HepG2 (cell line): Measurements from ENCODE around the gene BMP6. TPM values are rescaled to one million over a fixed set of nuclear protein-coding genes. Genes with fewer than 3 reads are reported as not detected.

Source experiments
- FOSL1 ChIP-seq: sonication (generic); formaldehyde crosslinking; IDR thresholded peaks from 2 replicates; pipeline ENCODE4 v1.9.0; 2021; ENCODE audit warnings: missing genetic modification reagents, borderline replicate concordance
- FOXM1 ChIP-seq: sonication (generic); formaldehyde crosslinking; IDR thresholded peaks from 2 replicates; pipeline ENCODE4 v1.5.0; 2020; ENCODE audit warnings: missing genetic modification reagents
- GTF2F1 ChIP-seq: fragments of 150-350 bp; IDR thresholded peaks from 2 replicates; pipeline ENCODE4 v1.6.1; 2014; ENCODE audit warnings: low read length
- JUN ChIP-seq: sonication (generic); formaldehyde crosslinking; IDR thresholded peaks from 2 replicates; pipeline ENCODE4 v1.4.0; 2020; ENCODE audit warnings: mild to moderate bottlenecking, missing genetic modification reagents
- JUND ChIP-seq: sonication (generic); formaldehyde crosslinking; IDR thresholded peaks from 2 replicates; pipeline ENCODE4 v1.8.0; 2022; ENCODE audit warnings: mild to moderate bottlenecking, missing genetic modification reagents
- KDM6A ChIP-seq: IDR thresholded peaks from 2 replicates; pipeline ENCODE4 v1.6.1; 2016; ENCODE audit warnings: low read depth
- KLF15 ChIP-seq: sonication (generic); formaldehyde crosslinking; IDR thresholded peaks from 2 replicates; pipeline ENCODE4 v1.8.1; 2023; ENCODE audit warnings: borderline replicate concordance, mild to moderate bottlenecking, inconsistent platforms, missing genetic modification reagents, mixed read lengths
- KMT2A ChIP-seq: sonication (generic); formaldehyde crosslinking; IDR thresholded peaks from 2 replicates; pipeline ENCODE4 v1.4.0; 2020; ENCODE audit warnings: missing genetic modification reagents
- MIER2 ChIP-seq: IDR thresholded peaks from 2 replicates; pipeline ENCODE4 v1.6.1; 2016; ENCODE audit warnings: missing biosample characterization, missing genetic modification reagents
- NCOA2 ChIP-seq: sonication (generic); formaldehyde crosslinking; IDR thresholded peaks from 2 replicates; pipeline ENCODE4 v1.8.0; 2022; ENCODE audit warnings: inconsistent platforms
- NR3C1 ChIP-seq: sonication (generic); formaldehyde crosslinking; IDR thresholded peaks from 2 replicates; pipeline ENCODE4 v1.4.0; 2020; ENCODE audit warnings: missing genetic modification reagents
- NRL ChIP-seq: sonication (generic); formaldehyde crosslinking; IDR thresholded peaks from 2 replicates; pipeline ENCODE4 v1.5.0; 2020; ENCODE audit warnings: missing genetic modification reagents, mild to moderate bottlenecking, moderate library complexity, borderline replicate concordance
- PRMT3 ChIP-seq: sonication (generic); formaldehyde crosslinking; IDR thresholded peaks from 2 replicates; pipeline ENCODE4 v1.8.1; 2022; ENCODE audit warnings: low read depth, mild to moderate bottlenecking, moderate library complexity, missing genetic modification reagents, borderline replicate concordance
- RFX3 ChIP-seq: IDR thresholded peaks from 2 replicates; pipeline ENCODE4 v1.6.1; 2016; ENCODE audit warnings: missing biosample characterization, missing genetic modification reagents
- RFXANK ChIP-seq: IDR thresholded peaks from 2 replicates; pipeline ENCODE4 v1.6.1; 2016
- SCMH1 ChIP-seq: sonication (generic); formaldehyde crosslinking; IDR thresholded peaks from 2 replicates; pipeline ENCODE4 v1.9.0; 2021; ENCODE audit warnings: missing genetic modification reagents, mild to moderate bottlenecking, borderline replicate concordance
- SNRNP70 ChIP-seq: fragments of 200-400 bp; formaldehyde crosslinking; IDR thresholded peaks from 2 replicates; pipeline ENCODE4 v1.6.1; 2017; ENCODE audit warnings: mild to moderate bottlenecking, low read depth, low read length, moderate library complexity
- SP1 ChIP-seq, 2 experiments: fragments of 450-650 bp in 1 of 2; sonication (generic) in 1 of 2; formaldehyde crosslinking in 1 of 2; IDR thresholded peaks; 2 replicates each; pipeline versions ENCODE4 v1.4.0 to v1.6.1; 2016 to 2020; ENCODE audit warnings: missing genetic modification reagents in 1 of 2
- ZBTB42 ChIP-seq: sonication (generic); formaldehyde crosslinking; IDR thresholded peaks from 2 replicates; pipeline ENCODE4 v1.5.0; 2020; ENCODE audit warnings: mild to moderate bottlenecking, missing genetic modification reagents
- ZNF263 ChIP-seq: sonication (generic); formaldehyde crosslinking; IDR thresholded peaks from 2 replicates; pipeline ENCODE4 v1.4.0; 2020; ENCODE audit warnings: missing genetic modification reagents
- ZNF335 ChIP-seq: sonication (generic); formaldehyde crosslinking; IDR thresholded peaks from 2 replicates; pipeline ENCODE4 v1.4.0; 2020; ENCODE audit warnings: missing genetic modification reagents
- ZNF543 ChIP-seq: sonication (generic); formaldehyde crosslinking; IDR thresholded peaks from 2 replicates; pipeline ENCODE4 v1.4.0; 2020; ENCODE audit warnings: mild to moderate bottlenecking, missing genetic modification reagents
- ZNF678 ChIP-seq: sonication (generic); formaldehyde crosslinking; IDR thresholded peaks from 2 replicates; pipeline ENCODE4 v1.4.0; 2020; ENCODE audit warnings: mild to moderate bottlenecking, missing genetic modification reagents
- polyA plus RNA-seq, 8 experiments: library from polyadenylated mRNA; depleted of rRNA in 3 of 8; stranded (reverse) in 7 of 8; unstranded in 1 of 8; fragments of >200 nt; fragmentation: Illumina TruSeq in 4 of 8; extraction: Trizol in 4 of 8; gene quantifications; 2 replicates each; pipeline versions ENCODE4 v1.2.1 to v1.2.3, GENCODE V29; 2011 to 2016; ENCODE audit warnings: low read depth in 4 of 8, missing spikeins in 1 of 8, mixed read lengths in 1 of 8; ENCODE audit not compliant: insufficient read depth in 1 of 8
- total RNA-seq, 5 experiments: library from RNA; depleted of rRNA; stranded (reverse); fragments of >200 nt; fragmentation: Illumina TruSeq; extraction: Trizol; gene quantifications; 2 replicates each; pipeline ENCODE4 v1.2.3, GENCODE V29; 2016; ENCODE audit warnings: low read depth in 1 of 5
- TF ChIP-seq, protein P1 (sequence below): sonication (generic); formaldehyde crosslinking; IDR thresholded peaks from 2 replicates; pipeline ENCODE4 v1.8.0; 2022; ENCODE audit warnings: mild to moderate bottlenecking, missing genetic modification reagents, moderate library complexity
- TF ChIP-seq, protein P2 (sequence below): sonication (generic); formaldehyde crosslinking; IDR thresholded peaks from 2 replicates; pipeline ENCODE4 v1.4.0; 2020; ENCODE audit warnings: low read depth, missing genetic modification reagents
- TF ChIP-seq, protein P3 (sequence below): IDR thresholded peaks from 2 replicates; pipeline ENCODE4 v1.6.1; 2016; ENCODE audit warnings: missing compliant biosample characterization, missing genetic modification reagents, borderline replicate concordance
- TF ChIP-seq, protein P4 (sequence below): sonication (generic); formaldehyde crosslinking; IDR thresholded peaks from 2 replicates; pipeline ENCODE4 v1.4.0; 2020; ENCODE audit warnings: missing genetic modification reagents

The BMP6 gene
- total and polyA plus RNA-seq, 2 of the 13 experiments (the other 11 are each of a cell fraction or from before 2014, with no cell fraction given) = 0.09 to 0.18 TPM

DNA sequence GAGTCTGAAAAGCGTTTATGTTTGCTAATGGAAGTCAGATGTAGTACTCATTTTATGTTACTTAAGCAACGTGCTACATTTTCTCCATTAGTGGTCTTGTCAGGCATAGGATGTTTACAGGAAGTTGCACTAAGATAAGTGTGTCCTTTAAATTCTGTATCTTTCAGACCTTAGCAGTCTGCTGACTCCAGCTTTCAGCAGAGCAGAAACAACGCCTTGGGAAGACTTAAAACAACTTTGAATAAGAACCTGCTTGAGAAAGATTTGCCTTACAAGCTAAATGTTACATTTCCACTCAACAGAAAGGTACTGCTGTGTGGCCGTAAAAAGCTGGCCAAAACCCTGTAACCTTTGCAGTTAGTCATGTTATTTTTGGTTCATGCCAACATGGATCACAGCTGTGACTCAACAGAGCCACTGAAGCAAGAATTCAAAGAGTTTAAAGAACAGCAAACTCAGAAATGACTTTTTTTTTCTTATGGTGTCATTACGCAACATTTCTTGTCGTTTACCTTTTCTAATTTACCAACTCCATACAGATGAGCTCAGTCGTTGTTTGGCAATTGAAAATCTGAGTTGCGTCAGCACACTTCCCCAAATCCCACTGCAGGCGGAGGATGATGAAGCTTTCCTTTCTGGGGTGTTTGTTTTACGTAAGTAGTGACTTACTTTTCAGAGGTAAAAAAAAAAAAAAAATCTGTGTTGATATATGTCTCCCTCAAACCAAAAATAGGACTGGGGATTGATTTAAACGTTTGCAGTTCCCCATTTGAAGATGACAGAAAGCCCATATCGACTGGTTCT lies 27.9 kb upstream of the BMP6 start (continued):
- TF ChIP-seq, protein P1, sequence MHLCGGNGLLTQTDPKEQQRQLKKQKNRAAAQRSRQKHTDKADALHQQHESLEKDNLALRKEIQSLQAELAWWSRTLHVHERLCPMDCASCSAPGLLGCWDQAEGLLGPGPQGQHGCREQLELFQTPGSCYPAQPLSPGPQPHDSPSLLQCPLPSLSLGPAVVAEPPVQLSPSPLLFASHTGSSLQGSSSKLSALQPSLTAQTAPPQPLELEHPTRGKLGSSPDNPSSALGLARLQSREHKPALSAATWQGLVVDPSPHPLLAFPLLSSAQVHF = no peak
- TF ChIP-seq ZNF543 (CRISPR knock-in tag) (no peak), ZNF335 (CRISPR knock-in tag) (0 out of 2 replicates have a peak, but pooled peaks have one; percentile 27), RFX3 (no peak), NCOA2 (CRISPR knock-in tag) (peak; percentile 73; the same call in 1 of the 2 replicates), JUN (CRISPR knock-in tag) (no peak), KDM6A (CRISPR knock-in tag) (no peak), SP1 (IDR thresholded peaks at IDR 0.05) (no peak), SP1 (CRISPR knock-in tag; IDR thresholded peaks at IDR 0.05) (no peak), RFXANK (CRISPR knock-in tag) (no peak), FOSL1 (CRISPR knock-in tag) (no peak), KMT2A (CRISPR knock-in tag) (no peak), ZNF263 (CRISPR knock-in tag) (no peak), SCMH1 (no peak), PRMT3 (CRISPR knock-in tag) (no peak), MIER2 (CRISPR knock-in tag) (no peak), GTF2F1 (no peak), ZBTB42 (CRISPR knock-in tag) (no peak), NRL (no peak), FOXM1 (CRISPR knock-in tag) (no peak), KLF15 (CRISPR knock-in tag) (no peak), SNRNP70 (no peak), ZNF678 (CRISPR knock-in tag) (no peak), JUND (CRISPR knock-in tag) (0 out of 2 replicates have a peak, but pooled peaks have one; percentile 20), NR3C1 (CRISPR knock-in tag) (no peak)
- TF ChIP-seq, protein P2, sequence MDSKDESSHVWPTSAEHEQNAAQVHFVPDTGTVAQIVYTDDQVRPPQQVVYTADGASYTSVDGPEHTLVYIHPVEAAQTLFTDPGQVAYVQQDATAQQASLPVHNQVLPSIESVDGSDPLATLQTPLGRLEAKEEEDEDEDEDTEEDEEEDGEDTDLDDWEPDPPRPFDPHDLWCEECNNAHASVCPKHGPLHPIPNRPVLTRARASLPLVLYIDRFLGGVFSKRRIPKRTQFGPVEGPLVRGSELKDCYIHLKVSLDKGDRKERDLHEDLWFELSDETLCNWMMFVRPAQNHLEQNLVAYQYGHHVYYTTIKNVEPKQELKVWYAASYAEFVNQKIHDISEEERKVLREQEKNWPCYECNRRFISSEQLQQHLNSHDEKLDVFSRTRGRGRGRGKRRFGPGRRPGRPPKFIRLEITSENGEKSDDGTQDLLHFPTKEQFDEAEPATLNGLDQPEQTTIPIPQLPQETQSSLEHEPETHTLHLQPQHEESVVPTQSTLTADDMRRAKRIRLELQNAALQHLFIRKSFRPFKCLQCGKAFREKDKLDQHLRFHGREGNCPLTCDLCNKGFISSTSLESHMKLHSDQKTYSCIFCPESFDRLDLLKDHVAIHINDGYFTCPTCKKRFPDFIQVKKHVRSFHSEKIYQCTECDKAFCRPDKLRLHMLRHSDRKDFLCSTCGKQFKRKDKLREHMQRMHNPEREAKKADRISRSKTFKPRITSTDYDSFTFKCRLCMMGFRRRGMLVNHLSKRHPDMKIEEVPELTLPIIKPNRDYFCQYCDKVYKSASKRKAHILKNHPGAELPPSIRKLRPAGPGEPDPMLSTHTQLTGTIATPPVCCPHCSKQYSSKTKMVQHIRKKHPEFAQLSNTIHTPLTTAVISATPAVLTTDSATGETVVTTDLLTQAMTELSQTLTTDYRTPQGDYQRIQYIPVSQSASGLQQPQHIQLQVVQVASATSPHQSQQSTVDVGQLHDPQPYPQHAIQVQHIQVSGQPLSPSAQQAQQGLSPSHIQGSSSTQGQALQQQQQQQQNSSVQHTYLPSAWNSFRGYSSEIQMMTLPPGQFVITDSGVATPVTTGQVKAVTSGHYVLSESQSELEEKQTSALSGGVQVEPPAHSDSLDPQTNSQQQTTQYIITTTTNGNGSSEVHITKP = peak; percentile 73; the same call in 1 of the 2 replicates
- TF ChIP-seq, protein P3, sequence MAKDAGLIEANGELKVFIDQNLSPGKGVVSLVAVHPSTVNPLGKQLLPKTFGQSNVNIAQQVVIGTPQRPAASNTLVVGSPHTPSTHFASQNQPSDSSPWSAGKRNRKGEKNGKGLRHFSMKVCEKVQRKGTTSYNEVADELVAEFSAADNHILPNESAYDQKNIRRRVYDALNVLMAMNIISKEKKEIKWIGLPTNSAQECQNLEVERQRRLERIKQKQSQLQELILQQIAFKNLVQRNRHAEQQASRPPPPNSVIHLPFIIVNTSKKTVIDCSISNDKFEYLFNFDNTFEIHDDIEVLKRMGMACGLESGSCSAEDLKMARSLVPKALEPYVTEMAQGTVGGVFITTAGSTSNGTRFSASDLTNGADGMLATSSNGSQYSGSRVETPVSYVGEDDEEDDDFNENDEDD (CRISPR knock-in tag) = no peak
- TF ChIP-seq, protein P4, sequence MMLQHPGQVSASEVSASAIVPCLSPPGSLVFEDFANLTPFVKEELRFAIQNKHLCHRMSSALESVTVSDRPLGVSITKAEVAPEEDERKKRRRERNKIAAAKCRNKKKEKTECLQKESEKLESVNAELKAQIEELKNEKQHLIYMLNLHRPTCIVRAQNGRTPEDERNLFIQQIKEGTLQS (CRISPR knock-in tag) = peak; percentile 90
